Prostate gland (tissue), 2 donors: ENCODE measurements around the gene SMIM21.

Source experiments
- POLR2A ChIP-seq: fragments of 450-650 bp; IDR thresholded peaks from one replicate; pipeline ENCODE4 v1.6.1; 2016; ENCODE audit warnings: antibody characterized with exemption, mild to moderate bottlenecking
- POLR2AphosphoS5 ChIP-seq: sonication (generic); formaldehyde crosslinking; IDR thresholded peaks from one replicate; pipeline ENCODE4 v1.6.1; 2017; ENCODE audit warnings: antibody characterized with exemption
- TF ChIP-seq, protein P1 (sequence below), 4 experiments: fragments of 200-600 bp in 2 of 4; fragments of 450-650 bp in 2 of 4; sonication (generic) in 2 of 4; IDR thresholded peaks; 1 replicate in 3 of 4; 2 replicates in 1 of 4; pipeline ENCODE4 v1.5.1; 2016 to 2019; ENCODE audit warnings: antibody characterized with exemption in 4 of 4, mild to moderate bottlenecking in 2 of 4, moderate library complexity in 2 of 4

DNA sequence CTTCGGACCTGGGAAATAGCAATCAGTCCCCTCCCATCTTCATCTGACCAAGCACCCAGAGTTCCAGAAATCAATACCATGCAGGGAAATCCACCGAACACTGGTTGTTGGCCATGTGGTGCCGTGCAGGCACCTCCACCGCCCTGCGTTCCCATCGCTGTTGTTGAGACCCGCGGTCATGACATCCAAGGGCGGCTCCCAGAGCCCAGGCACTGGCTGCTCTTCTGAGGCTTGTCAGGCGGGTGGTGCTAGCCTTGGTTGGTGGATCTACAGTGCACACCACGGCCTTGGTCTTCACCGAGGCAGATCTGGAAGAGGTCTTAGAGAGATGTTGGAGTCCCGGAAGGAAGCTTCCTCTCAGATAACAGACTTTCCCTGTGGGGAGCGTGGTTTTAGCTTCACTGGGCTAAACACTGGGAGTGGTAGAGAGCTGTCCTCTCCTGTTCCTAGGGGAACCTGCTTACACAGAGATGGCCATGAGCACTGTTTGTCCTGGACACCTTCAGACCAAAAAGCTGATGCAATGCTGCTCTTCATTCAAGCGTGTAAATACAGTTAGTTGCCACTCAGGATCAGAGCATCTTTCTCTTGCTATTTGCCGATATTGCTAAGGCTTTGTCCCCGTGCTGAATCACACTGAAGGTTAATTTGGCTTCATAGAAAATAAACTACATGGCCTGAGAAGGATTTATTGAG, 58.3 kb downstream of the SMIM21 start:
- TF ChIP-seq POLR2AphosphoS5, result no peak
- TF ChIP-seq, protein P1, sequence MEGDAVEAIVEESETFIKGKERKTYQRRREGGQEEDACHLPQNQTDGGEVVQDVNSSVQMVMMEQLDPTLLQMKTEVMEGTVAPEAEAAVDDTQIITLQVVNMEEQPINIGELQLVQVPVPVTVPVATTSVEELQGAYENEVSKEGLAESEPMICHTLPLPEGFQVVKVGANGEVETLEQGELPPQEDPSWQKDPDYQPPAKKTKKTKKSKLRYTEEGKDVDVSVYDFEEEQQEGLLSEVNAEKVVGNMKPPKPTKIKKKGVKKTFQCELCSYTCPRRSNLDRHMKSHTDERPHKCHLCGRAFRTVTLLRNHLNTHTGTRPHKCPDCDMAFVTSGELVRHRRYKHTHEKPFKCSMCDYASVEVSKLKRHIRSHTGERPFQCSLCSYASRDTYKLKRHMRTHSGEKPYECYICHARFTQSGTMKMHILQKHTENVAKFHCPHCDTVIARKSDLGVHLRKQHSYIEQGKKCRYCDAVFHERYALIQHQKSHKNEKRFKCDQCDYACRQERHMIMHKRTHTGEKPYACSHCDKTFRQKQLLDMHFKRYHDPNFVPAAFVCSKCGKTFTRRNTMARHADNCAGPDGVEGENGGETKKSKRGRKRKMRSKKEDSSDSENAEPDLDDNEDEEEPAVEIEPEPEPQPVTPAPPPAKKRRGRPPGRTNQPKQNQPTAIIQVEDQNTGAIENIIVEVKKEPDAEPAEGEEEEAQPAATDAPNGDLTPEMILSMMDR (IDR thresholded peaks at IDR 0.05), result no peak
- TF ChIP-seq POLR2A, result no peak
